HUES64 (cell line): ENCODE data around the gene GYG1.

Experiments
- H3K27ac ChIP-seq: 2 replicates; pipeline ENCODE4 v1.7.0; 2013; ENCODE audit warnings: low read depth, low read length, inconsistent platforms
- H3K27me3 ChIP-seq: 2 replicates; pipeline ENCODE4 v1.6.1; 2013; ENCODE audit warnings: mild to moderate bottlenecking, low read length; ENCODE audit not compliant: insufficient read depth
- H3K36me3 ChIP-seq: 2 replicates; pipeline ENCODE4 v1.6.1; 2013; ENCODE audit warnings: mild to moderate bottlenecking, low read length; ENCODE audit not compliant: insufficient read depth
- H3K4me1 ChIP-seq: 2 replicates; pipeline ENCODE4 v1.6.1; 2013; ENCODE audit warnings: mild to moderate bottlenecking, low read length, moderate library complexity; ENCODE audit not compliant: insufficient read depth
- H3K4me3 ChIP-seq: 2 replicates; pipeline ENCODE4 v1.5.1; 2013; ENCODE audit warnings: mild to moderate bottlenecking, low read length, moderate library complexity
- H3K9ac ChIP-seq: 2 replicates; pipeline ENCODE4 v1.6.1; 2013; ENCODE audit warnings: mild to moderate bottlenecking, low read depth, low read length
- H3K9me3 ChIP-seq: 2 replicates; pipeline ENCODE4 v1.6.1; 2013; ENCODE audit warnings: low read depth, low read length; ENCODE audit not compliant: insufficient read depth
- WGBS: fragments of 150-250, 120-280 bp; methylation state at CpG from one replicate; pipeline ENCODE4 v1.1.7; 2013; ENCODE audit warnings: missing lambda C conversion rate; 5-methylcytosine and 5-hydroxymethylcytosine counted together

GYG1 gene

DNA sequence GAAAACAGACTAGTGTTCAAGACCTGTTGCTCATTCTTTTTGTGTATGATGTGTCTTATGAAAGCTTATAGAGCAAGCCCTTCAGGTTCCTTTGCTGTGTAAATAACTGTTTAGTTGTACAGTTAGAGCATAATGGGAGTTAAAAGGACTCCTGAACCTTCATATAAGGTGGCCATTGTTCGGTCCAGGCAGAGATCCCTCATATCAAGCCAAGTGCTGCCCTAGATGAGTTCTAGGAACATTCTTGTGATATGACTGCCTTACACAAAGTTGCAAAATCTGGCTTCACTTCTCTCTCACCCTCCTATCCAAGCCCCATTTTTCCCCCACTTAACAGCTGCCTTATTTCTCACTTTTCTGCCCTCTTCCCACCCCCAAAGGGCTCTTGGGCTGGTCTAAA lies 26.9 kb downstream of the GYG1 start:
- Histone ChIP-seq H3K4me1 (peaks cover 34% of the 10 kb centered on the region), H3K9me3 (no peaks in the 10 kb centered on the region), H3K36me3 (no peaks in the 10 kb centered on the region), H3K9ac (no peak overlapping the region), H3K27ac (no peak overlapping the region), H3K4me3 (no peak overlapping the region), H3K27me3 (no peaks in the 10 kb centered on the region)
- 70% methylated on average over 1 of the region's 1 CpG for WGBS

DNA sequence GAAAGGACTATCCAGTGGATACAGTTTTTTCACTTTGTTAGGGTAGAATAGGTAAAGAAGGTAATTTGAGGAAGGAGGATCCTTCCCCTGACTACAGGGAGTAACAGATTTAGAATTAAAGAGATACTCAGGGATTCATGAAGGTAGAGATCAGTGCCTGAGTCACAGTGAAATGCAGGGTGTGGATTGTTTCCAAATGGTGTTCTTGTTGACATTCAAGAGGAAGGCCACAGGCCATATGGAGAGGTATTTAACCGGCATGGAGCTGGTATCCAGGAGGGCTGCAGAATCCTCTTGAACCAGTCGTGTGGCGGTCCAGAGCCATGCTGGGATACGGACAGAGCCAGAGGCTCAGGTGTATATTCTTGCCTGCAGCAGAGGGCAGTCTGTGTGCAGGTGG lies 28.2 kb downstream of the GYG1 start:
- 90% methylated on average over 4 of the region's 4 CpGs for WGBS
- H3K9ac ChIP-seq, result no peak overlapping the region
- peaks cover 7% of the 10 kb centered on the region for H3K9me3 ChIP-seq
- peaks cover 13% of the 10 kb centered on the region for H3K36me3 ChIP-seq
- peaks cover 34% of the 10 kb centered on the region for H3K4me1 ChIP-seq
- no peak overlapping the region for H3K4me3 ChIP-seq
- H3K27ac ChIP-seq, result no peak overlapping the region; the same call in 1 of the 2 replicates
- H3K27me3 ChIP-seq, result no peaks in the 10 kb centered on the region

DNA sequence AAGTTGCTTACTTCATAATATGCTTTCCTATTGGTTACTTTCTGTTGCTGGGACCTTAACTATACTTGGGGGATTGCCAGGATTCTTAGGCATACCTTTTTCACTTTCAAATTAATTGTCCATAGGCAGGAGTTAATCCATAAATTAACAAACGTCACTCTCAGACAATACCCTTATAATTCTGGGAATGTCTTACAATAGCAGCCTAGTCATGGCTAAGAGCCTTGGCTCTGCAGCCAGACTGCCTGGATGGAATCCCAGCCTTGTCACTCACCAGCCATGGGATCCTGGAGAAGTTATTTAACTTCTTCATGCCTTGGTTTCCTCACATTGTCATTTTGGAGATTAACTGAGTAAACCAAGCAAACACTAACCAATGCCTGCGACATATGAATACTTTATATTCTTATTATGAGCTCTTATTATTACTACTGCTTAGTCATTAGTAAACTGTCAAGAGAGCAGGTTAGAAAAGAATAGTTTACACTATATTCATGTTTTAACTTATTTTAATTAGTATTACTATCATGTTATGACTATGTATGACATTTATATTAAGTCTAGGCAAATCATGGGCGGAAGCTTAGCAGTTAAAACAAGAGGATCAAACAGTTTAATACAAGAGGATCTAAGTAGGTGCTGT lies 29.0 kb downstream of the GYG1 start:
- peaks cover 20% of the 10 kb centered on the region for H3K36me3 ChIP-seq
- H3K4me1 ChIP-seq, result peaks cover 34% of the 10 kb centered on the region
- H3K4me3 ChIP-seq, result no peak overlapping the region
- no peaks in the 10 kb centered on the region for H3K27me3 ChIP-seq
- H3K9me3 ChIP-seq, result peaks cover 14% of the 10 kb centered on the region
- no peak overlapping the region for H3K9ac ChIP-seq
- H3K27ac ChIP-seq, result peak overlapping the region; percentile 38; the same call in 1 of the 2 replicates
- WGBS, result 80% methylated on average over 2 of the region's 3 CpGs

DNA sequence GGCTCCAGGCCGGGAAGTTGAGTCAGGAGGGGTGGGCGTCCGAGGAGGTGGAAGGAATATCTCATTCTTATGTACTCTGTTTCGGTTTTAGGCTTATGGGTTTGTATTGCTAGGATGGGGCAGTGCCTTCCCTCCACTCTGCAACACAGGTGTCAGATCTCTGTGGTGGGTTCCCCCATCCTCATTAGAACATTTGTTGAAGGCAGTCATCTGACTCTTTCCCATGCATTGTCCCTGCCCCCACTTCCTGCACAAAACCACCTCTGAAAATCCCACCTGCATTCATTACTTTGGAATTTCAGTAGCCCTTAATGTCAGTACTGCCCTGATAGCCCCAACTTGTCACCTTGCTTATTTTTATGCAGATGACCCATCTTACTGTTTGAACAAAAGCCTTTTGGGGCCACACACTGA lies 29.5 kb downstream of the GYG1 start:
- Histone ChIP-seq H3K9me3 (peaks cover 16% of the 10 kb centered on the region), H3K4me3 (no peak overlapping the region), H3K27ac (peak overlapping the region; percentile 51; the same call in 1 of the 2 replicates), H3K27me3 (no peaks in the 10 kb centered on the region), H3K9ac (no peak overlapping the region), H3K36me3 (peaks cover 26% of the 10 kb centered on the region), H3K4me1 (peaks cover 34% of the 10 kb centered on the region)
- 75% methylated on average over 4 of the region's 4 CpGs for WGBS

DNA sequence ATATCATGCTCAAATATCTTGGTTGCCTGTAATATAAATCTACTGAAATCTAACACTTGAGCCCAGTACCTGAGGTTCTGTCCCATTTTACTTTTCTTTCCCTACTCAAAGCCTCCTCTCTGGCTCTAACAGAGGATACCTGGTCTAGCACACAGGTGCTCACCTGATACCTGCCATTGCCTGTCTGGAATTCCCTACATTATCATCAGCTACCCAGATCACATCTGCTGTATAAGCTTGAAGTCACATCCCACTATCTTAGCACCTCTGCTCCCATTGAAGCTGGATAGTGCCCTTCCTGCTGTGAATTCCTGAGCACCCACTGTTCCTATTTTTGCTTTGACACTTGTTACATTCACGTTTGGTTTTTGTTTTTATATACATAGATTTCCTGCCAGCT lies 30.5 kb downstream of the GYG1 start:
- WGBS, result 60% methylated on average over 1 of the region's 1 CpG
- Histone ChIP-seq H3K4me1 (peaks cover 34% of the 10 kb centered on the region), H3K27ac (peak overlapping the region; percentile 51; the same call in 1 of the 2 replicates), H3K36me3 (peaks cover 34% of the 10 kb centered on the region), H3K27me3 (no peaks in the 10 kb centered on the region), H3K9ac (no peak overlapping the region), H3K9me3 (peaks cover 16% of the 10 kb centered on the region), H3K4me3 (no peak overlapping the region)

DNA sequence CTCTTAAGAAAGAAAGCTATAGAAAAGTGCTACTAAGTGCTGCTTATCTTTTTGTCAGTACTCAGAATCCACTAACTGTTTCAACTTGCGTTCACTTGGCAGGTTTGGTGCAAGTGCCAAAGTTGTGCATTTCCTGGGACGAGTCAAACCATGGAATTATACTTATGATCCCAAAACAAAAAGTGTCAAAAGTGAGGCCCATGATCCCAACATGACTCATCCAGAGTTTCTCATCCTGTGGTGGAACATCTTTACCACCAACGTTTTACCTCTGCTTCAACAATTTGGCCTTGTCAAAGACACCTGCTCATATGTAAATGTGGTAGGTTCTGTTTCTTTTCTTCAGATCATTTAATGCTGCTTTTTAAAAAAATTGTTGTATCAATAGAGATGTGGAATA lies 32.6 kb downstream of the GYG1 start:
- WGBS, result 98% methylated on average over 3 of the region's 3 CpGs
- H3K27me3 ChIP-seq, result no peaks in the 10 kb centered on the region
- H3K36me3 ChIP-seq, result peaks cover 43% of the 10 kb centered on the region
- H3K9ac ChIP-seq, result no peak overlapping the region
- no peak overlapping the region for H3K27ac ChIP-seq
- H3K4me3 ChIP-seq, result no peak overlapping the region
- H3K9me3 ChIP-seq, result peaks cover 16% of the 10 kb centered on the region
- H3K4me1 ChIP-seq, result peaks cover 33% of the 10 kb centered on the region

DNA sequence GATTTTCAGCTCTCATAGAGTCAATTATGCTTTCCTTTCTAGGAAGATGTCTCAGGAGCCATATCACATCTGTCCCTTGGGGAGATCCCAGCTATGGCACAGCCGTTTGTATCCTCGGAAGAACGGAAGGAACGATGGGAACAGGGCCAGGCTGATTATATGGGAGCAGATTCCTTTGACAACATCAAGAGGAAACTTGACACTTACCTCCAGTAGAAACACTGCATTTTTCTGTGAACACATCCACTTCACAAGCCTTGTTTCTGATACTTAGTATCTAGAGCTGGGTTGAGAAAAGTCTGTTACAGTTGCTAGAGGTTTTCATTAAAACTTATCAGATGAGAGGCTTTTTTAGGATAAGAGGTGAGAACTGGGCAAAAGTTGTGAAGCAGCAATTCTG lies 35.4 kb downstream of the GYG1 start:
- Histone ChIP-seq H3K4me3 (no peak overlapping the region), H3K27ac (no peak overlapping the region), H3K36me3 (peaks cover 71% of the 10 kb centered on the region), H3K9me3 (peaks cover 16% of the 10 kb centered on the region), H3K27me3 (no peaks in the 10 kb centered on the region), H3K4me1 (peaks cover 5% of the 10 kb centered on the region), H3K9ac (no peak overlapping the region)
- WGBS, result 91% methylated on average over 4 of the region's 4 CpGs

DNA sequence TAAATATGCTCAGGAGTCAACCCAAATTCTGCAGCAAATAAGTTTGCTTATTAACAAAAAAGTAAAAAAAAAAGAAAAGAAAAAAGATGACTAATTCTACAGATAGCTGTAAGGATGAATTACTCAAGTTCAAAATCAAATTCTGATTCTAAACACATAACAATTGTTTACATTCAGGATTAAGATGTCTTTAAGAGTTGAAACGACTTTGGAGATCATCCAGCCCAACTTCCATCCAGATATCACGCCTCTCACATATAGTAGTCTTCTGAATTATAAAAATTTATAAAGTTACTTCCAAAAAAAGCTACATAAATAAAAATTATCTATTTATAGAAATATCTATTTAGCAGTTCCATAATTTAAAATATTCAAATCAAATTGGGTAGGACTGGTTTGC lies 39.8 kb downstream of the GYG1 start:
- no peaks in the 10 kb centered on the region for H3K4me1 ChIP-seq
- no peak overlapping the region for H3K4me3 ChIP-seq
- WGBS, result no CpG with 5 or more reads among the region's 2 CpGs
- H3K9ac ChIP-seq, result no peak overlapping the region
- no peaks in the 10 kb centered on the region for H3K9me3 ChIP-seq
- no peak overlapping the region for H3K27ac ChIP-seq
- H3K27me3 ChIP-seq, result no peaks in the 10 kb centered on the region
- H3K36me3 ChIP-seq, result peaks cover 78% of the 10 kb centered on the region

DNA sequence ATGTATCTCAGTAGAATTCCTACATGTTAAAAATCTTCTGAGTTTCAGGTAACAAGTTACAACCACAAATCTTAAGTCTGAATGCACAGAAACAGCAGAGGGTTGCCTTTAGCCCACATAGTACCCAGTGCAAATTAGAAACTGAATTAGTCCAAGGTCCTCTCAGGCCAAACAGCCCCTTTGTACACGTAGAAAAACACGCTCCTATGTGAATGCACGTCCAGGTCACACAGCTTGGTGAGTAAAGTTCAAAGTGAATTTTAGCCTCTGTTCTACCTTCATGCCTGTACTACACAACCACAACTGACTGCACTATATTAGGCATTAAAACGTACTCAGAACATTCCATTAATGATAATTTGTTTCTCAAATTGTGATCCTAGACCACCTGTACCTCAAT lies 46.3 kb downstream of the GYG1 start:
- WGBS, result 96% methylated on average over 4 of the region's 4 CpGs
- H3K4me1 ChIP-seq, result no peaks in the 10 kb centered on the region
- no peak overlapping the region for H3K27ac ChIP-seq
- H3K27me3 ChIP-seq, result no peaks in the 10 kb centered on the region
- H3K9me3 ChIP-seq, result no peaks in the 10 kb centered on the region
- H3K36me3 ChIP-seq, result peaks cover 83% of the 10 kb centered on the region
- no peak overlapping the region for H3K9ac ChIP-seq
- H3K4me3 ChIP-seq, result no peak overlapping the region

DNA sequence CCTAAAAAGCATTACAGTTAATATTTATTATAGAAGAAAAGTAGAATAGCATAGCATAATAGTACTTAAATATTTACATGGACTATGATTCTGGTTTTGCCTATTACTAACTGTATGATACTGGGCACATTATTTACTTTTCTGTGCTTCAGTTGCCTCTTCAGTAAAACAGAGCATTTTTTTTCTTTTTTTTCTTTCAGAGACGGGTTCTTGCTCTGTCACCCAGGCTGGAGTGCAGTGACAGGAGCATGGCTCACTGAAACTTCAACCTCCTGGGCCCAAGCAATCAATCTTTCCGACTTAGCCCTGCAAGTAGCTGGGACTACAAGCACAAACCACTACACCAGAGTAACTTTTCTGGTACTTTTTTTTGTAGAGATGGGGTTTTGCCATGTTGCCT lies 47.0 kb downstream of the GYG1 start:
- WGBS, result 91% methylated on average over 2 of the region's 2 CpGs

DNA sequence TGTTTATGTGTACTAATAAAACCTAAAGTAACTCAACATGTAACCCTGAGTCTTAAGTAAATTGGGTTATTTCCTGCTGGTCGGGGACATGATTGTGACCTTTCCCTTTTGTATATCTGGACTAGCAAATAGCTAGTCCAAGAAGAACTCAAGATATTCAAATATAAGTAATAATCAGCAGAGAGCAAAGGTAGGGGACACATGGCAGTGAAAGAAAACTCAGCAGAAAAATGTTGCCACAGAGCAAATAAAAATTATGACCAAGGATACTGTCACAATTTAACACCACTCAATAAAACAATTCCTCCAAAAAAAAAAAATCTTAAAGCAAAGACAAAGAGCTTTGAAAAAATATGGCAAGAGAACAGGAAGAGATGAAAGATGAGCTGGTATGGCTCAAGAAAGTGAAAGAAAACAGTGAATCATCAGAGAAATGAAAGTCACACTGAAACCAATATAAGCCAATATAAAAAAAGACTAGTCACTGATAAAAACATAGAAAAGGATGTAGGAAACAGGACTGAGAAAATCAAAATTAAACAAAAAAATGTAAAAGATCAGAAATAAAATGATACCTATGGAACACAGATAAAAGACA lies 51.5 kb downstream of the GYG1 start:
- Histone ChIP-seq H3K9me3 (no peaks in the 10 kb centered on the region), H3K36me3 (peaks cover 95% of the 10 kb centered on the region), H3K27me3 (no peaks in the 10 kb centered on the region), H3K4me1 (no peaks in the 10 kb centered on the region), H3K27ac (no peak overlapping the region), H3K9ac (no peak overlapping the region), H3K4me3 (no peak overlapping the region)
- no CpG with 5 or more reads among the region's 1 CpG for WGBS

More for the DNA sequence above, 47.0 kb downstream of the GYG1 start:
- peaks cover 79% of the 10 kb centered on the region for H3K36me3 ChIP-seq
- no peaks in the 10 kb centered on the region for H3K9me3 ChIP-seq
- H3K27ac ChIP-seq, result no peak overlapping the region
- no peaks in the 10 kb centered on the region for H3K27me3 ChIP-seq
- H3K4me1 ChIP-seq, result no peaks in the 10 kb centered on the region
- no peak overlapping the region for H3K4me3 ChIP-seq
- H3K9ac ChIP-seq, result no peak overlapping the region
